Astrocyte (in vitro differentiated cells and primary cell): Measurements from ENCODE around the gene LRRC4C.

ENCODE experiments used
- CTCF ChIP-seq: IDR thresholded peaks from 2 replicates; pipeline ENCODE4 v1.5.1; 2011; ENCODE audit warnings: low read depth, mild to moderate bottlenecking, inconsistent platforms, low read length, moderate library complexity; ENCODE audit not compliant: insufficient read depth
- EZH2 ChIP-seq: IDR thresholded peaks from 2 replicates; pipeline ENCODE4 v1.6.1; 2012; ENCODE audit warnings: mild to moderate bottlenecking, low read length, inconsistent platforms; ENCODE audit not compliant: insufficient read depth

GRCh38 chr11:41458641-41459040, 811 bp downstream of the LRRC4C start:
- TF ChIP-seq CTCF (no peak), EZH2 (no peak)
